SK-N-SH (cell line): ENCODE measurements around the gene NPY2R.

Experiments
- EP300 ChIP-seq, 2 experiments: IDR thresholded peaks; 2 replicates each; pipeline versions ENCODE4 v1.4.0 to v1.6.1; 2012; ENCODE audit warnings: borderline replicate concordance in 1 of 2, low read depth in 1 of 2, low read length in 1 of 2
- TF ChIP-seq, protein P1 (sequence below): fragments of 200-600 bp; sonication (generic); IDR thresholded peaks from 2 replicates; pipeline ENCODE4 v1.6.1; 2017; ENCODE audit warnings: antibody characterized with exemption, mild to moderate bottlenecking, moderate library complexity

DNA sequence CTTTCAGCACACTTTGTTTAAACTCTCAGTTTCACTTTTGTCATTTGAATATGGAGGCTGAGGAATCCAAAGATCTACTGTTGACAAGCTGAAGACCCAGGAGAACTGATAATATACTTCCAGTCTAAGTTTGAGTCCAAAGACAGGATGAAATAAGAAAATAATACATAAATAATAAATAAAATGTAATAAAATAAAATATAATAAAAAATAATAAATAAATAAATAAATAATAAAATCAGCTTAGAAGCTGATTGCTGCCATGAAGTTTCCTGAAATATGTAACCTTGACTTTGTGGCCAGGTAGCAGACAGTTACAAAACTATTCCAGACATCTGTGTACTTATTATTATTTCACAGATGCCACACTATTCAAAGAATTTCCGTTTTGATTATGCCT, 55.0 kb downstream of the NPY2R start:
- no peak for TF ChIP-seq EP300 (IDR thresholded peaks at IDR 0.05; ENCODE audit: borderline replicate concordance in 1 of 2, low read depth in 1 of 2, low read length in 1 of 2)
- TF ChIP-seq, protein P1, sequence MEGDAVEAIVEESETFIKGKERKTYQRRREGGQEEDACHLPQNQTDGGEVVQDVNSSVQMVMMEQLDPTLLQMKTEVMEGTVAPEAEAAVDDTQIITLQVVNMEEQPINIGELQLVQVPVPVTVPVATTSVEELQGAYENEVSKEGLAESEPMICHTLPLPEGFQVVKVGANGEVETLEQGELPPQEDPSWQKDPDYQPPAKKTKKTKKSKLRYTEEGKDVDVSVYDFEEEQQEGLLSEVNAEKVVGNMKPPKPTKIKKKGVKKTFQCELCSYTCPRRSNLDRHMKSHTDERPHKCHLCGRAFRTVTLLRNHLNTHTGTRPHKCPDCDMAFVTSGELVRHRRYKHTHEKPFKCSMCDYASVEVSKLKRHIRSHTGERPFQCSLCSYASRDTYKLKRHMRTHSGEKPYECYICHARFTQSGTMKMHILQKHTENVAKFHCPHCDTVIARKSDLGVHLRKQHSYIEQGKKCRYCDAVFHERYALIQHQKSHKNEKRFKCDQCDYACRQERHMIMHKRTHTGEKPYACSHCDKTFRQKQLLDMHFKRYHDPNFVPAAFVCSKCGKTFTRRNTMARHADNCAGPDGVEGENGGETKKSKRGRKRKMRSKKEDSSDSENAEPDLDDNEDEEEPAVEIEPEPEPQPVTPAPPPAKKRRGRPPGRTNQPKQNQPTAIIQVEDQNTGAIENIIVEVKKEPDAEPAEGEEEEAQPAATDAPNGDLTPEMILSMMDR, result no peak
